Esophagus muscularis mucosa (tissue), 3 donors: ENCODE measurements around the gene RPS14.

ENCODE experiments used
- CTCF ChIP-seq, 3 experiments: fragments of 200-600 bp in 2 of 3; fragments of 450-650 bp in 1 of 3; sonication (generic) in 2 of 3; IDR thresholded peaks; one replicate each; pipeline ENCODE4 v1.5.1; 2017 to 2019; ENCODE audit warnings: antibody characterized with exemption in 3 of 3, mild to moderate bottlenecking in 2 of 3, moderate library complexity in 1 of 3
- EP300 ChIP-seq: sonication (generic); formaldehyde crosslinking; IDR thresholded peaks from one replicate; pipeline ENCODE4 v1.6.1; 2017; ENCODE audit warnings: antibody characterized with exemption

GRCh38 chr5:150394912-150395687 lies 54.4 kb downstream of the RPS14 start:
- TF ChIP-seq EP300 (no peak), CTCF (IDR thresholded peaks at IDR 0.05) (no peak)
